Smooth muscle cell (in vitro differentiated cells): ENCODE measurements around the gene TEKT2. TPM values are rescaled to one million over a fixed set of nuclear protein-coding genes. Genes with fewer than 3 reads are reported as not detected.

Experiments used
- DNase-seq: peaks from one replicate; lab custom pipeline; 2025; ENCODE audit not compliant: unreplicated experiment; lab: John Stamatoyannopoulos, UW
- H2AFZ ChIP-seq: fragments of 200-600 bp; sonication (generic); 2 replicates; pipeline ENCODE4 v1.6.0; 2016; ENCODE audit warnings: antibody characterized with exemption, low read depth, mild to moderate bottlenecking
- H3F3A ChIP-seq: fragments of 200-600 bp; sonication (generic); 2 replicates; pipeline ENCODE4 v1.6.0; 2017; ENCODE audit warnings: antibody characterized with exemption, low read depth
- H3K27ac ChIP-seq: fragments of 200-600 bp; sonication (generic); 2 replicates; pipeline ENCODE4 v1.5.1; 2016; ENCODE audit warnings: low read depth, mild to moderate bottlenecking
- H3K27me3 ChIP-seq: fragments of 200-600 bp; sonication (generic); 2 replicates; pipeline ENCODE4 v1.6.1; 2016; ENCODE audit warnings: low read depth, mild to moderate bottlenecking
- H3K36me3 ChIP-seq: fragments of 200-600 bp; sonication (generic); 2 replicates; pipeline ENCODE4 v1.5.1; 2016; ENCODE audit warnings: low read depth
- H3K4me1 ChIP-seq: fragments of 200-600 bp; sonication (generic); 2 replicates; pipeline ENCODE4 v1.5.1; 2016; ENCODE audit warnings: low read depth
- H3K4me2 ChIP-seq: fragments of 200-600 bp; sonication (generic); 2 replicates; pipeline ENCODE4 v1.6.0; 2016; ENCODE audit warnings: mild to moderate bottlenecking
- H3K4me3 ChIP-seq: fragments of 200-600 bp; sonication (generic); 2 replicates; pipeline ENCODE4 v1.5.1; 2016; ENCODE audit warnings: mild to moderate bottlenecking
- H3K79me2 ChIP-seq: fragments of 200-600 bp; sonication (generic); 2 replicates; pipeline ENCODE4 v1.6.0; 2016; ENCODE audit warnings: low read depth, mild to moderate bottlenecking
- H3K9ac ChIP-seq: fragments of 200-600 bp; sonication (generic); 2 replicates; pipeline ENCODE4 v1.6.0; 2016; ENCODE audit warnings: low read depth
- H3K9me3 ChIP-seq: fragments of 200-600 bp; sonication (generic); replicated peaks from 2 replicates; pipeline ENCODE4 v1.5.1; 2016; ENCODE audit warnings: low read depth
- H4K20me1 ChIP-seq: fragments of 200-600 bp; sonication (generic); 2 replicates; pipeline ENCODE4 v1.6.0; 2016; ENCODE audit warnings: low read depth
- CTCF ChIP-seq: fragments of 200-600 bp; sonication (generic); IDR thresholded peaks from 2 replicates; pipeline ENCODE4 v1.5.1; 2017; ENCODE audit warnings: borderline replicate concordance, mild to moderate bottlenecking, antibody characterized with exemption; ENCODE audit not compliant: insufficient read depth, poor library complexity, severe bottlenecking
- WGBS: methylation state at CpG from one replicate; pipeline ENCODE4 v1.1.7; 2016; ENCODE audit warnings: low lambda C conversion rate; 5-methylcytosine and 5-hydroxymethylcytosine counted together
- polyA plus RNA-seq: library from polyadenylated mRNA; unstranded; fragments of >200 nt; fragmentation: Nextera tagmentation; extraction: Ambion mirVana; gene quantifications from 2 replicates; pipeline ENCODE4 v1.2.1, GENCODE V29; 2016
- total RNA-seq: library from RNA; depleted of rRNA; stranded (reverse); fragments of >200 nt; gene quantifications from 2 replicates; pipeline ENCODE4 v1.2.3, GENCODE V29; 2014

Gene TEKT2
- total and polyA plus RNA-seq, 2 experiments from 2014 or later: 0.27 to 0.85 TPM

DNA sequence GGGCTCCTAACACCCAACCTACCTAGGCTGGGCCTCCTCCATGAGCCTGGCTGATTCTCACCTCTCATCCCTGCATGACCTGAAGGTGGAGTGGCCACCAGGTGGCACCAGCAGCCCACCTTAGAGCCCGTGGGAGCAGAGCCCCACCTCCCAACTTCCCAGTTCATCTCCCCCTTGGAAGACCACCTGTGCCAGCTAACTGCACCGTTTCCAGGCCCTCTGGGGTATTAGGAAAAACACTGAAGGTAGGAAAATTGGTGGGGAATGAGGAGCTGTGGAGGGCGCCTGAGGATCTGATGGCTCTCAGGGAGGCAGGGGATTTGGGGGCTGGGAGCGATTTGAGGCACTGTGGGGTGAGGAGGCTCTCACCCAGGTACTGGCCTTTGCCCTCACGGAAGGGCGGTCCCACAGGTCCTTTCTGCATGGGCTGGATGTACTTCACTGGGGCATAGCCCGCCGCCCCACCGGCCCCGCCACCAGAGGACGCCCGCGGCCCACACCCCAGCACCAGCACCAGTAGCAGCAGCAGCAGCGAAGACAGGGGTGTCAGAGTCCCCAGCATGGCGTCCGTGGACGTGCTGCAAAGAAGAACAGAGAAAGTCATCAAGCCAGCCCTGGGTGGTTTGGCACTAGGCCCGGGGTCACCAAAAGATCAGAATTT is 15.9 kb downstream of the TEKT2 start:
- Histone ChIP-seq H3K9me3 (no peaks in the 10 kb centered on the region), H3K36me3 (no peaks in the 10 kb centered on the region), H3K27ac (no peak overlapping the region), H3K4me2 (no peak overlapping the region), H3K4me3 (no peak overlapping the region), H2AFZ (no peak overlapping the region), H4K20me1 (no peaks in the 10 kb centered on the region), H3K79me2 (no peaks in the 10 kb centered on the region), H3K4me1 (no peaks in the 10 kb centered on the region), H3F3A (peaks cover 4% of the 10 kb centered on the region), H3K27me3 (no peaks in the 10 kb centered on the region), H3K9ac (no peak overlapping the region)
- peak; percentile 22 for DNase-seq
- WGBS: 50% methylated on average over 13 of the region's 18 CpGs
- TF ChIP-seq CTCF: peak; percentile 80

DNA sequence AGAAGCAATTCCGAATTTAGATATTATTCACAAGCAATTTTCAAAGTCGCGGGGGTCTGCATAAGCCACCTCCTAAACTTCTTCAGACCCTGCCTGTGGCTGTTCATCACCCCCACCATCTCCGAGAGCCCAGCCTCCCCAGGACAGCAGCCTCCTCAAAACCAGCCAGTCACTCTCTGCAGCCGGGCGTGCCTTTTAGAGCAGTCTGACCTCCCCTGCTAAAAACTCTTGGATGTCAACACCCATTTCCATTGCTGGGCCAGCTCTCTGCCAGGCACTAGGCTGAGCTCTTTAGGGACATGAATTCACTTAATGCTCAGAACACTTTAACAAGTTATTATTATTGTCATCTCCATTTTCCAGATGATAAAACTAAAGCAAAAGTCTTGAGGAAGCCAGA is 16.5 kb downstream of the TEKT2 start:
- no peak overlapping the region for H3K27ac ChIP-seq
- H3K9ac ChIP-seq: no peak overlapping the region

DNA sequence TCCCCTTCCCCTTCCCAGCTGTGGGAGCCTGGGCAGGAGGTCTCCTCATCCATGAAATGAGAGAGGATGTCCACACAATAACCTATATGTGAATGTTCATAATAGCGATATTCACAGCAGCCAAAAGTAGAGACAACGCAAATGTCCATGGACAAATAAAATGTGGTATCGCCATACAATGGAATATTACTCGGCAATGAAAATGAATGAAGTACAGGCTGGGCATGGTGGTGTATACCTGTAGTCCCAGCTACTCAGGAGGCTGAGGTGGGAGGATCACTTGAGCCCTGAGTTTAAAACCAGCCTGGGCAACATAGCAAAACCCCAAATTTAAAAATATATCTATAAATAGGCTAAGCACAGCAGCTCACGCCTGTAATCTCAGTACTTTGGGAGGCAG is 17.7 kb downstream of the TEKT2 start:
- Histone ChIP-seq H3K27me3 (no peaks in the 10 kb centered on the region), H3K9me3 (no peaks in the 10 kb centered on the region), H2AFZ (no peak overlapping the region), H3K79me2 (no peaks in the 10 kb centered on the region), H3K4me2 (no peak overlapping the region), H3K36me3 (no peaks in the 10 kb centered on the region), H4K20me1 (no peaks in the 10 kb centered on the region), H3K9ac (no peak overlapping the region), H3F3A (peaks cover 4% of the 10 kb centered on the region), H3K27ac (no peak overlapping the region), H3K4me3 (no peak overlapping the region), H3K4me1 (no peaks in the 10 kb centered on the region)
- no peak for DNase-seq
- TF ChIP-seq CTCF: no peak
- 95% methylated on average over 5 of the region's 5 CpGs for WGBS

More for the DNA sequence above, 16.5 kb downstream of the TEKT2 start:
- Histone ChIP-seq H3K9me3 (no peaks in the 10 kb centered on the region), H3K4me3 (no peak overlapping the region), H3F3A (peaks cover 4% of the 10 kb centered on the region), H3K27me3 (no peaks in the 10 kb centered on the region), H2AFZ (no peak overlapping the region), H3K4me1 (no peaks in the 10 kb centered on the region), H3K36me3 (no peaks in the 10 kb centered on the region), H3K4me2 (no peak overlapping the region), H3K79me2 (no peaks in the 10 kb centered on the region), H4K20me1 (no peaks in the 10 kb centered on the region)
- TF ChIP-seq CTCF: no peak
- 94% methylated on average over 6 of the region's 6 CpGs for whole genome bisulfite sequencing
- no peak for DNase-seq

GRCh38 chr1:36106269-36106668 is 22.4 kb downstream of the TEKT2 start:
- H2AFZ ChIP-seq: no peak overlapping the region
- no peak overlapping the region for H3K4me3 ChIP-seq
- no peaks in the 10 kb centered on the region for H4K20me1 ChIP-seq
- no peak for DNase-seq
- H3K4me1 ChIP-seq: peaks cover 6% of the 10 kb centered on the region
- no peaks in the 10 kb centered on the region for H3K36me3 ChIP-seq
- no peaks in the 10 kb centered on the region for H3K9me3 ChIP-seq
- H3K4me2 ChIP-seq: no peak overlapping the region
- no peaks in the 10 kb centered on the region for H3K79me2 ChIP-seq
- 70% methylated on average over 5 of the region's 5 CpGs for WGBS
- no peaks in the 10 kb centered on the region for H3K27me3 ChIP-seq
- H3F3A ChIP-seq: peaks cover 2% of the 10 kb centered on the region
- no peak overlapping the region for H3K9ac ChIP-seq
- no peak for TF ChIP-seq CTCF
- H3K27ac ChIP-seq: no peak overlapping the region
